Peyer's patch (tissue), 4 donors: Measurements from ENCODE around the gene STRN. TPM values are rescaled to one million over a fixed set of nuclear protein-coding genes. Genes with fewer than 3 reads are reported as not detected.

Experiments
- DNase-seq, 3 donors: peaks; one replicate each; pipeline ENCODE4 v3.0.0-alpha.2; 2017 to 2019
- H3K27ac ChIP-seq, 4 donors: fragments of 200-600 bp; sonication (generic); one replicate each; pipeline ENCODE4 v1.5.1; 2016 to 2019
- H3K27me3 ChIP-seq, 2 donors: fragments of 200-600 bp; sonication (generic); one replicate each; pipeline ENCODE4 v1.5.1; 2019
- H3K36me3 ChIP-seq, 3 donors: fragments of 200-600 bp; sonication (generic); one replicate each; pipeline ENCODE4 v1.5.1; 2016 to 2019
- H3K4me1 ChIP-seq, 4 donors: fragments of 200-600 bp; sonication (generic); one replicate each; pipeline ENCODE4 v1.5.1; 2016 to 2019
- H3K4me3 ChIP-seq, 4 donors: fragments of 200-600 bp; sonication (generic); 1 replicate in 3 of 4; 2 replicates in 1 of 4; pipeline ENCODE4 v1.5.1; 2016 to 2019; ENCODE audit warnings: mild to moderate bottlenecking in 1 of 4
- H3K9me3 ChIP-seq, 4 donors: fragments of 200-600 bp; sonication (generic); one replicate each; pipeline ENCODE4 v1.5.1; 2016 to 2019; ENCODE audit warnings: mild to moderate bottlenecking in 1 of 4
- CTCF ChIP-seq, 6 experiments: fragments of 450-650 bp in 4 of 6; fragments of 200-600 bp in 2 of 6; sonication (generic) in 1 of 6; IDR thresholded peaks; one replicate each; pipeline ENCODE4 v1.5.1; 2017 to 2019; ENCODE audit warnings: antibody characterized with exemption in 6 of 6, mild to moderate bottlenecking in 3 of 6, moderate library complexity in 1 of 6
- POLR2A ChIP-seq, 2 donors: fragments of 450-650 bp; IDR thresholded peaks; one replicate each; pipeline ENCODE4 v1.5.1; 2017; ENCODE audit warnings: antibody characterized with exemption in 2 of 2, mild to moderate bottlenecking in 2 of 2, moderate library complexity in 2 of 2
- total RNA-seq, 4 donors: library from RNA; depleted of rRNA; stranded (reverse); fragments of >200 nt; gene quantifications; one replicate each; pipeline ENCODE4 v1.1.0, GENCODE V29; 2016

Gene STRN
- total RNA-seq, 4 donors from 2014 or later, result 15.7 to 26.1 (median 24.0) TPM

- no peaks in the 10 kb centered on the region for H3K4me1 ChIP-seq
- TF ChIP-seq POLR2A (IDR thresholded peaks at IDR 0.05), result no peak
- TF ChIP-seq CTCF (IDR thresholded peaks at IDR 0.05), result no peak
- no peaks in the 10 kb centered on the region for H3K9me3 ChIP-seq
- H3K36me3 ChIP-seq, result no peaks in the 10 kb centered on the region
- no peak for DNase-seq
- H3K27ac ChIP-seq, result no peak overlapping the region
- no peaks in the 10 kb centered on the region for H3K27me3 ChIP-seq
- H3K4me3 ChIP-seq, result no peak overlapping the region
Observed at GRCh38 chr2:36805635-36806224, 160.6 kb downstream of the STRN start.

GRCh38 chr2:36802952-36803351 lies 163.4 kb downstream of the STRN start:
- Histone ChIP-seq H3K27ac (no peak overlapping the region), H3K4me1 (no peaks in the 10 kb centered on the region), H3K4me3 (no peak overlapping the region), H3K36me3 (no peaks in the 10 kb centered on the region), H3K9me3 (no peaks in the 10 kb centered on the region), H3K27me3 (no peaks in the 10 kb centered on the region)
- DNase-seq, result no peak
- TF ChIP-seq POLR2A (IDR thresholded peaks at IDR 0.05) (no peak), CTCF (IDR thresholded peaks at IDR 0.05) (no peak)

- no peaks in the 10 kb centered on the region for H3K27me3 ChIP-seq
- no peak for DNase-seq
- no peak for TF ChIP-seq POLR2A (IDR thresholded peaks at IDR 0.05)
- no peak for TF ChIP-seq CTCF (IDR thresholded peaks at IDR 0.05)
- no peaks in the 10 kb centered on the region for H3K4me1 ChIP-seq
- H3K27ac ChIP-seq, result no peak overlapping the region
- no peaks in the 10 kb centered on the region for H3K36me3 ChIP-seq
- H3K4me3 ChIP-seq, result no peak overlapping the region
- H3K9me3 ChIP-seq, result no peaks in the 10 kb centered on the region
Observed at GRCh38 chr2:36801088-36801487, 165.2 kb downstream of the STRN start.

GRCh38 chr2:36800381-36800780 lies 166.0 kb downstream of the STRN start:
- Histone ChIP-seq H3K4me1 (no peaks in the 10 kb centered on the region), H3K4me3 (no peak overlapping the region), H3K9me3 (no peaks in the 10 kb centered on the region), H3K36me3 (no peaks in the 10 kb centered on the region), H3K27me3 (no peaks in the 10 kb centered on the region), H3K27ac (no peak overlapping the region)
- no peak for DNase-seq
- TF ChIP-seq CTCF (IDR thresholded peaks at IDR 0.05) (no peak), POLR2A (IDR thresholded peaks at IDR 0.05) (no peak)

GRCh38 chr2:36798724-36799123 lies 167.6 kb downstream of the STRN start:
- no peaks in the 10 kb centered on the region for H3K4me1 ChIP-seq
- no peaks in the 10 kb centered on the region for H3K27me3 ChIP-seq
- no peak overlapping the region for H3K27ac ChIP-seq
- H3K9me3 ChIP-seq, result no peaks in the 10 kb centered on the region
- H3K4me3 ChIP-seq, result no peak overlapping the region
- no peaks in the 10 kb centered on the region for H3K36me3 ChIP-seq
- TF ChIP-seq POLR2A (IDR thresholded peaks at IDR 0.05), result no peak
- no peak for TF ChIP-seq CTCF (IDR thresholded peaks at IDR 0.05)
- DNase-seq, result no peak
